ENCODE measurements around the gene CDH23. TPM values are rescaled to one million over a fixed set of nuclear protein-coding genes. Genes with fewer than 3 reads are reported as not detected.

The CDH23 gene
- polyA plus RNA-seq, 1 donor from 2014 or later: 6.6 TPM

DNA sequence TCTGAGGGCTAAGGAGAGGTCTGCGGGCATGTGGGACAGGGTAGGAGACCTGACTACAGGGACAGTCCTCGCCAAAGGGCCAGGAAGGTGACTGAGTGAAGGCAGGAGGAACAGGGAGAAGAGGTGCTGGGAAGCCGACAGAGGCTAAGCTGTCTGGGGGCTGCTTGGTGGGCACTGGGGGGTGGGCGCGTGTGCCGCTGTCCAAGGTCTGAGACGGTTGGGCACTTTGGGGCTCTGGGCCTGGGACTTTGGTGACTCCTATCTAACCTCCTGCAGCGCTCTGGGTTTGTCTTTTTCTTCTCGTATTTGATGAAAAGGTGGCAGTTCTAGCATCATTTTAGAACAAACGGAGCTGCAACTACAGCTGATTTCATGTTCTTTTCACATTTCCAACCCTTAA is 181.3 kb downstream of the CDH23 start:
- Histone ChIP-seq H4K20me1 (ENCODE audit: insufficient read depth) (no peaks in the 10 kb centered on the region), H3F3A (ENCODE audit: insufficient read depth, low read length, poor library complexity, severe bottlenecking) (no peaks in the 10 kb centered on the region), H3K4me2 (ENCODE audit: low read length) (no peak overlapping the region), H3K27me3 (ENCODE audit: insufficient read depth, low read depth, low read length) (no peaks in the 10 kb centered on the region), H3K79me2 (replicated peaks; ENCODE audit: insufficient read depth, low read length) (no peaks in the 10 kb centered on the region), H3K4me3 (ENCODE audit: low read length) (no peak overlapping the region), H3K9me3 (ENCODE audit: low read length) (no peaks in the 10 kb centered on the region), H3K36me3 (ENCODE audit: insufficient read depth, low read length) (no peaks in the 10 kb centered on the region), H3K27ac (ENCODE audit: low read length) (no peak overlapping the region), H3K9me2 (ENCODE audit: insufficient read depth, low read length) (no peaks in the 10 kb centered on the region), H2AFZ (ENCODE audit: low read depth, low read length) (no peak overlapping the region), H3K9ac (ENCODE audit: low read length) (no peak overlapping the region)
- TF ChIP-seq, protein P1, sequence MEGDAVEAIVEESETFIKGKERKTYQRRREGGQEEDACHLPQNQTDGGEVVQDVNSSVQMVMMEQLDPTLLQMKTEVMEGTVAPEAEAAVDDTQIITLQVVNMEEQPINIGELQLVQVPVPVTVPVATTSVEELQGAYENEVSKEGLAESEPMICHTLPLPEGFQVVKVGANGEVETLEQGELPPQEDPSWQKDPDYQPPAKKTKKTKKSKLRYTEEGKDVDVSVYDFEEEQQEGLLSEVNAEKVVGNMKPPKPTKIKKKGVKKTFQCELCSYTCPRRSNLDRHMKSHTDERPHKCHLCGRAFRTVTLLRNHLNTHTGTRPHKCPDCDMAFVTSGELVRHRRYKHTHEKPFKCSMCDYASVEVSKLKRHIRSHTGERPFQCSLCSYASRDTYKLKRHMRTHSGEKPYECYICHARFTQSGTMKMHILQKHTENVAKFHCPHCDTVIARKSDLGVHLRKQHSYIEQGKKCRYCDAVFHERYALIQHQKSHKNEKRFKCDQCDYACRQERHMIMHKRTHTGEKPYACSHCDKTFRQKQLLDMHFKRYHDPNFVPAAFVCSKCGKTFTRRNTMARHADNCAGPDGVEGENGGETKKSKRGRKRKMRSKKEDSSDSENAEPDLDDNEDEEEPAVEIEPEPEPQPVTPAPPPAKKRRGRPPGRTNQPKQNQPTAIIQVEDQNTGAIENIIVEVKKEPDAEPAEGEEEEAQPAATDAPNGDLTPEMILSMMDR (IDR thresholded peaks at IDR 0.05; ENCODE audit: poor library complexity, severe bottlenecking): no peak
- no peak for TF ChIP-seq MXI1 (conservative IDR thresholded peaks at IDR 0.05; ENCODE audit: poor library complexity, severe bottlenecking)

DNA sequence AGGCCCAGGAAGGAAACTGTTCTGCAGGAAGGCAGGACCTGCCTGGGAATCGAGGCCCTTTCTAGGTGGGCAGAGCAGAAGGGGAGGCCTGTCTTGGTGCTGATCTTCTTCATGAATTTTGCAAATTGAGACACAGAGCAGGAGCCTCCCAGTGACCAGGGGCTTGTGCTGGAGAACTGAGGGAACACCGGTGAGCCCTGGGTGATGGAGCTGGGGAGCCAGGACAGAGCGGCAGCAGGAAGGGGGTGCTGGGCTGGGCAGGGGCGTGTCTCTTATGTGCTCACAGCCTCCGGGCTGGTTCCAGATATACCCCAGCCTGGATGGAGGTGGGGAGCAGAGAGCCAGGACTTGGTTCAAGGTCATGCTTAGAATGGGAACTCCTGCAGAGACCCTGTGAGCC is 182.9 kb downstream of the CDH23 start:
- Histone ChIP-seq H3F3A (ENCODE audit: insufficient read depth, low read length, poor library complexity, severe bottlenecking) (no peaks in the 10 kb centered on the region), H3K4me3 (ENCODE audit: low read length) (no peak overlapping the region), H3K27me3 (ENCODE audit: insufficient read depth, low read depth, low read length) (no peaks in the 10 kb centered on the region), H4K20me1 (ENCODE audit: insufficient read depth) (no peaks in the 10 kb centered on the region), H3K9me2 (ENCODE audit: insufficient read depth, low read length) (no peaks in the 10 kb centered on the region), H3K4me2 (ENCODE audit: low read length) (no peak overlapping the region), H2AFZ (ENCODE audit: low read depth, low read length) (no peak overlapping the region), H3K9me3 (ENCODE audit: low read length) (no peaks in the 10 kb centered on the region), H3K79me2 (replicated peaks; ENCODE audit: insufficient read depth, low read length) (no peaks in the 10 kb centered on the region), H3K9ac (ENCODE audit: low read length) (no peak overlapping the region), H3K36me3 (ENCODE audit: insufficient read depth, low read length) (no peaks in the 10 kb centered on the region), H3K27ac (ENCODE audit: low read length) (no peak overlapping the region)
- no peak for TF ChIP-seq TAF1 (IDR thresholded peaks at IDR 0.05; ENCODE audit: low read depth)
- TF ChIP-seq EZH2 (IDR thresholded peaks at IDR 0.05; ENCODE audit: borderline replicate concordance, insufficient read depth, low read length, poor library complexity, severe bottlenecking): no peak
- TF ChIP-seq, protein P2, sequence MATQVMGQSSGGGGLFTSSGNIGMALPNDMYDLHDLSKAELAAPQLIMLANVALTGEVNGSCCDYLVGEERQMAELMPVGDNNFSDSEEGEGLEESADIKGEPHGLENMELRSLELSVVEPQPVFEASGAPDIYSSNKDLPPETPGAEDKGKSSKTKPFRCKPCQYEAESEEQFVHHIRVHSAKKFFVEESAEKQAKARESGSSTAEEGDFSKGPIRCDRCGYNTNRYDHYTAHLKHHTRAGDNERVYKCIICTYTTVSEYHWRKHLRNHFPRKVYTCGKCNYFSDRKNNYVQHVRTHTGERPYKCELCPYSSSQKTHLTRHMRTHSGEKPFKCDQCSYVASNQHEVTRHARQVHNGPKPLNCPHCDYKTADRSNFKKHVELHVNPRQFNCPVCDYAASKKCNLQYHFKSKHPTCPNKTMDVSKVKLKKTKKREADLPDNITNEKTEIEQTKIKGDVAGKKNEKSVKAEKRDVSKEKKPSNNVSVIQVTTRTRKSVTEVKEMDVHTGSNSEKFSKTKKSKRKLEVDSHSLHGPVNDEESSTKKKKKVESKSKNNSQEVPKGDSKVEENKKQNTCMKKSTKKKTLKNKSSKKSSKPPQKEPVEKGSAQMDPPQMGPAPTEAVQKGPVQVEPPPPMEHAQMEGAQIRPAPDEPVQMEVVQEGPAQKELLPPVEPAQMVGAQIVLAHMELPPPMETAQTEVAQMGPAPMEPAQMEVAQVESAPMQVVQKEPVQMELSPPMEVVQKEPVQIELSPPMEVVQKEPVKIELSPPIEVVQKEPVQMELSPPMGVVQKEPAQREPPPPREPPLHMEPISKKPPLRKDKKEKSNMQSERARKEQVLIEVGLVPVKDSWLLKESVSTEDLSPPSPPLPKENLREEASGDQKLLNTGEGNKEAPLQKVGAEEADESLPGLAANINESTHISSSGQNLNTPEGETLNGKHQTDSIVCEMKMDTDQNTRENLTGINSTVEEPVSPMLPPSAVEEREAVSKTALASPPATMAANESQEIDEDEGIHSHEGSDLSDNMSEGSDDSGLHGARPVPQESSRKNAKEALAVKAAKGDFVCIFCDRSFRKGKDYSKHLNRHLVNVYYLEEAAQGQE (IDR thresholded peaks at IDR 0.05; ENCODE audit: borderline replicate concordance): no peak
- no peak for TF ChIP-seq SMC3 (conservative IDR thresholded peaks at IDR 0.05; ENCODE audit: poor library complexity)
- no peak for TF ChIP-seq MXI1 (conservative IDR thresholded peaks at IDR 0.05; ENCODE audit: poor library complexity, severe bottlenecking)
- no peak for TF ChIP-seq POLR2AphosphoS5 (IDR thresholded peaks at IDR 0.05)
- TF ChIP-seq, protein P1 (IDR thresholded peaks at IDR 0.05; ENCODE audit: poor library complexity, severe bottlenecking): no peak
- TF ChIP-seq RAD21 (conservative IDR thresholded peaks at IDR 0.05): no peak
- TF ChIP-seq EP300 (conservative IDR thresholded peaks at IDR 0.05; ENCODE audit: poor library complexity, severe bottlenecking): no peak

All from neural cell (in vitro differentiated cells).